Karpas-422 (cell line): ENCODE measurements around the gene MCCD1. TPM values are rescaled to one million over a fixed set of nuclear protein-coding genes. Genes with fewer than 3 reads are reported as not detected.

Experiments used
- DNase-seq: peaks from one replicate; pipeline ENCODE4 v3.0.0-alpha.2; 2015
- H2AFZ ChIP-seq: fragments of 200-600 bp; sonication (generic); 2 replicates; pipeline ENCODE4 v1.6.1; 2014; ENCODE audit warnings: antibody characterized with exemption, low read length, mixed read lengths
- H3K27ac ChIP-seq: fragments of 200-600 bp; sonication (generic); 2 replicates; pipeline ENCODE4 v1.5.1; 2014; ENCODE audit warnings: mild to moderate bottlenecking, low read length, moderate library complexity
- H3K27me3 ChIP-seq: fragments of 200-600 bp; sonication (generic); 2 replicates; pipeline ENCODE4 v1.6.1; 2014; ENCODE audit warnings: low read length, mixed read lengths
- H3K36me3 ChIP-seq: fragments of 200-600 bp; sonication (generic); 2 replicates; pipeline ENCODE4 v1.6.1; 2014; ENCODE audit warnings: low read length, mixed read lengths; ENCODE audit not compliant: insufficient read depth
- H3K4me1 ChIP-seq: fragments of 200-600 bp; sonication (generic); 2 replicates; pipeline ENCODE4 v1.6.1; 2014; ENCODE audit warnings: mild to moderate bottlenecking, low read length, mixed read lengths
- H3K4me2 ChIP-seq: fragments of 200-600 bp; sonication (generic); 2 replicates; pipeline ENCODE4 v1.6.1; 2014; ENCODE audit warnings: low read length, low read depth, mild to moderate bottlenecking; ENCODE audit not compliant: poor library complexity, severe bottlenecking
- H3K4me3 ChIP-seq: fragments of 200-600 bp; sonication (generic); 2 replicates; pipeline ENCODE4 v1.5.1; 2014; ENCODE audit warnings: mild to moderate bottlenecking, antibody characterized with exemption, low read length, mixed read lengths
- H3K79me2 ChIP-seq: fragments of 200-600 bp; sonication (generic); 2 replicates; pipeline ENCODE4 v1.6.1; 2014; ENCODE audit warnings: mild to moderate bottlenecking, low read length, mixed read lengths
- H3K9ac ChIP-seq: fragments of 200-600 bp; sonication (generic); 2 replicates; pipeline ENCODE4 v1.6.0; 2014; ENCODE audit warnings: low read length
- H3K9me2 ChIP-seq: fragments of 200-600 bp; sonication (generic), shearing (Covaris generic); replicated peaks from 2 replicates; pipeline ENCODE4 v1.6.0; 2014; ENCODE audit warnings: mild to moderate bottlenecking, low read length, moderate library complexity; ENCODE audit not compliant: insufficient read depth
- H3K9me3 ChIP-seq: fragments of 300-700, 200-600 bp; sonication (generic); 2 replicates; pipeline ENCODE4 v1.6.1; 2014; ENCODE audit warnings: low read length, mixed read lengths
- H4K20me1 ChIP-seq: fragments of 200-600 bp; sonication (generic); 2 replicates; pipeline ENCODE4 v1.6.1; 2014; ENCODE audit warnings: mild to moderate bottlenecking, antibody characterized with exemption, low read length, low read depth; ENCODE audit not compliant: insufficient read depth
- total RNA-seq: library from RNA; depleted of rRNA; stranded (reverse); fragments of >200 nt; shearing (Covaris generic); gene quantifications from 2 replicates; pipeline ENCODE4 v1.2.3, GENCODE V29; 2014; ENCODE audit warnings: low replicate concordance

Gene MCCD1
- total RNA-seq, 1 experiment from 2014 or later = not detected

- Histone ChIP-seq H2AFZ (no peak overlapping the region), H3K9ac (peak overlapping the region; percentile 93), H3K4me1 (peaks cover 89% of the 10 kb centered on the region), H3K4me2 (peak overlapping the region; percentile 83), H3K9me2 (no peaks in the 10 kb centered on the region), H3K79me2 (peaks cover 11% of the 10 kb centered on the region; the same call in 1 of the 2 replicates), H4K20me1 (no peaks in the 10 kb centered on the region), H3K4me3 (peak overlapping the region; percentile 64), H3K27me3 (no peaks in the 10 kb centered on the region), H3K27ac (peak overlapping the region; percentile 99), H3K36me3 (no peaks in the 10 kb centered on the region), H3K9me3 (no peaks in the 10 kb centered on the region)
- DNase-seq = peak; percentile 98
Observed at GRCh38 chr6:31559958-31560696, 31.4 kb downstream of the MCCD1 start.

GRCh38 chr6:31560697-31561058, 31.9 kb downstream of the MCCD1 start:
- Histone ChIP-seq H3K9ac (peak overlapping the region; percentile 93), H3K9me3 (no peaks in the 10 kb centered on the region), H3K4me3 (peak overlapping the region; percentile 39), H3K27ac (peak overlapping the region; percentile 99), H3K27me3 (no peaks in the 10 kb centered on the region), H4K20me1 (no peaks in the 10 kb centered on the region), H3K79me2 (peaks cover 16% of the 10 kb centered on the region; the same call in 1 of the 2 replicates), H3K4me1 (peaks cover 94% of the 10 kb centered on the region), H2AFZ (no peak overlapping the region), H3K4me2 (peak overlapping the region; percentile 83), H3K9me2 (no peaks in the 10 kb centered on the region), H3K36me3 (no peaks in the 10 kb centered on the region)
- peak; percentile 69 for DNase-seq

GRCh38 chr6:31567531-31568370, 39.0 kb downstream of the MCCD1 start:
- Histone ChIP-seq H3K9me3 (no peaks in the 10 kb centered on the region), H3K27me3 (no peaks in the 10 kb centered on the region), H3K9ac (peak overlapping the region; percentile 99), H3K4me1 (peaks cover 81% of the 10 kb centered on the region), H4K20me1 (no peaks in the 10 kb centered on the region), H3K27ac (peak overlapping the region; percentile 95), H3K36me3 (no peaks in the 10 kb centered on the region), H3K9me2 (no peaks in the 10 kb centered on the region), H3K4me2 (peak overlapping the region; percentile 84), H3K79me2 (peaks cover 37% of the 10 kb centered on the region), H3K4me3 (no peak overlapping the region), H2AFZ (no peak overlapping the region)
- peak; percentile 60 for DNase-seq

- no peaks in the 10 kb centered on the region for H3K36me3 ChIP-seq
- H3K4me1 ChIP-seq = peaks cover 81% of the 10 kb centered on the region
- peak overlapping the region; percentile 84 for H3K4me2 ChIP-seq
- DNase-seq = peak; percentile 77
- H2AFZ ChIP-seq = no peak overlapping the region
- peak overlapping the region; percentile 99 for H3K9ac ChIP-seq
- H3K27me3 ChIP-seq = no peaks in the 10 kb centered on the region
- peaks cover 44% of the 10 kb centered on the region for H3K79me2 ChIP-seq
- H3K27ac ChIP-seq = peak overlapping the region; percentile 95
- H3K4me3 ChIP-seq = peak overlapping the region; percentile 98; the same call in 1 of the 2 replicates
- no peaks in the 10 kb centered on the region for H3K9me3 ChIP-seq
- no peaks in the 10 kb centered on the region for H4K20me1 ChIP-seq
- H3K9me2 ChIP-seq = no peaks in the 10 kb centered on the region
Observed at GRCh38 chr6:31568537-31568961, 39.8 kb downstream of the MCCD1 start.

- no peaks in the 10 kb centered on the region for H3K36me3 ChIP-seq
- H3K27ac ChIP-seq = peak overlapping the region; percentile 95
- H3K9ac ChIP-seq = peak overlapping the region; percentile 99
- peak overlapping the region; percentile 98 for H3K4me3 ChIP-seq
- H3K9me3 ChIP-seq = no peaks in the 10 kb centered on the region
- H3K4me2 ChIP-seq = peak overlapping the region; percentile 84
- H4K20me1 ChIP-seq = no peaks in the 10 kb centered on the region
- no peaks in the 10 kb centered on the region for H3K9me2 ChIP-seq
- DNase-seq = peak; percentile 91
- no peaks in the 10 kb centered on the region for H3K27me3 ChIP-seq
- no peak overlapping the region for H2AFZ ChIP-seq
- peaks cover 86% of the 10 kb centered on the region for H3K4me1 ChIP-seq
- peaks cover 44% of the 10 kb centered on the region for H3K79me2 ChIP-seq
Observed at GRCh38 chr6:31569861-31570536, 41.2 kb downstream of the MCCD1 start.

- Histone ChIP-seq H3K27me3 (no peaks in the 10 kb centered on the region), H4K20me1 (peaks cover 18% of the 10 kb centered on the region; the same call in 1 of the 2 replicates), H3K9me3 (no peaks in the 10 kb centered on the region), H3K36me3 (peaks cover 18% of the 10 kb centered on the region), H3K4me3 (peak within 1 kb of the TSS; percentile 98), H3K9me2 (no peaks in the 10 kb centered on the region), H3K4me1 (peaks cover 91% of the 10 kb centered on the region), H3K4me2 (peak within 1 kb of the TSS; percentile 84), H3K9ac (peak within 1 kb of the TSS; percentile 99), H3K79me2 (peaks cover 59% of the 10 kb centered on the region), H2AFZ (no peak within 1 kb of the TSS), H3K27ac (peak within 1 kb of the TSS; percentile 95)
- DNase-seq = peak; percentile 92
Observed at GRCh38 chr6:31572041-31572911, 43.5 kb downstream of the MCCD1 start, which contains the start of gene LTA. TSS of gene LTA (plus strand) at chr6:31572289. CDS start at chr6:31572743, 454 bp downstream.

- H3K9me3 ChIP-seq = no peaks in the 10 kb centered on the region
- H3K9ac ChIP-seq = peak overlapping the region; percentile 99
- H3K9me2 ChIP-seq = no peaks in the 10 kb centered on the region
- H3K79me2 ChIP-seq = peaks cover 51% of the 10 kb centered on the region
- H4K20me1 ChIP-seq = peaks cover 20% of the 10 kb centered on the region; the same call in 1 of the 2 replicates
- H3K36me3 ChIP-seq = peaks cover 23% of the 10 kb centered on the region
- peak; percentile 62 for DNase-seq
- H3K4me2 ChIP-seq = peak overlapping the region; percentile 84
- H3K4me3 ChIP-seq = peak overlapping the region; percentile 98
- peaks cover 89% of the 10 kb centered on the region for H3K4me1 ChIP-seq
- no peak overlapping the region for H2AFZ ChIP-seq
- H3K27me3 ChIP-seq = no peaks in the 10 kb centered on the region
- peak overlapping the region; percentile 95 for H3K27ac ChIP-seq
Observed at GRCh38 chr6:31573239-31574105, 44.7 kb downstream of the MCCD1 start.
